ENCODE data around the gene ZSCAN21.

The ZSCAN21 gene

DNA sequence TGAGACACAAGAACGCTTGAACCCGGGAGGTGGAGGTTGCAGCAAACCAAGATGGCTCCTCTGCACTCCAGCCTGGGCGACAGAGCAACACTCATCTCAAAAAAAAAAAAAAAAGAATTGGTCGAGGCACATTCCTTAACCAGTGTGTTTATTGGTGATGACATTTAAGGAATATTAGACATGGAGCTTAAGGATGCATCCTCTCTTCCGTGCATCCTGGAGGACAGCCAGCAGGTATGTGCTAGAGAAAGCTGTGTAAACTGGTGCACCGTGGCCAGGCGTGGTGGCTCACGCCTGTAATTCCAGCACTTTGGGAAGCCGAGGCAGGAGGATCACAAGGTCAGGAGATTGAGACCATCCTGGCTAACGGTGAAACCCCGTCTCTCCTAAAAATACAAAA is 22.4 kb upstream of the ZSCAN21 start:
- CTCF ChIA-PET, result interaction anchor here (0.6 to 1.5 kb wide), 2 partner anchors 33 to 47 kb away, joined by 4 to 7 read pairs; no protein-coding TSS in a partner anchor
- Histone ChIP-seq H3K9me3 (ENCODE audit: control insufficient read depth, insufficient read depth, low read depth, low read length) (no peaks in the 10 kb centered on the region), H3K36me3 (ENCODE audit: control insufficient read depth in 2 of 2, insufficient read depth in 1 of 2, low read length in 2 of 2) (peaks cover 63 to 77% of the 10 kb centered on the region in 2 experiments), H3K4me3 (ENCODE audit: low read depth, low read length) (no peak overlapping the region), H3K4me1 (ENCODE audit: control insufficient read depth, insufficient read depth, low read length) (no peaks in the 10 kb centered on the region), H3K27ac (ENCODE audit: extremely low read depth, low read depth, low read length) (no peak overlapping the region)
- no peak for TF ChIP-seq ZNF133 (tag by site-specific recombination; IDR thresholded peaks at IDR 0.05)
- no peak for TF ChIP-seq ZNF132 (tag by site-specific recombination; IDR thresholded peaks at IDR 0.05; ENCODE audit: borderline replicate concordance)
- TF ChIP-seq ZNF423 (tag by site-specific recombination; IDR thresholded peaks at IDR 0.05), result no peak
- TF ChIP-seq ZNF837 (tag by site-specific recombination; IDR thresholded peaks at IDR 0.05), result no peak
- TF ChIP-seq, protein P1, sequence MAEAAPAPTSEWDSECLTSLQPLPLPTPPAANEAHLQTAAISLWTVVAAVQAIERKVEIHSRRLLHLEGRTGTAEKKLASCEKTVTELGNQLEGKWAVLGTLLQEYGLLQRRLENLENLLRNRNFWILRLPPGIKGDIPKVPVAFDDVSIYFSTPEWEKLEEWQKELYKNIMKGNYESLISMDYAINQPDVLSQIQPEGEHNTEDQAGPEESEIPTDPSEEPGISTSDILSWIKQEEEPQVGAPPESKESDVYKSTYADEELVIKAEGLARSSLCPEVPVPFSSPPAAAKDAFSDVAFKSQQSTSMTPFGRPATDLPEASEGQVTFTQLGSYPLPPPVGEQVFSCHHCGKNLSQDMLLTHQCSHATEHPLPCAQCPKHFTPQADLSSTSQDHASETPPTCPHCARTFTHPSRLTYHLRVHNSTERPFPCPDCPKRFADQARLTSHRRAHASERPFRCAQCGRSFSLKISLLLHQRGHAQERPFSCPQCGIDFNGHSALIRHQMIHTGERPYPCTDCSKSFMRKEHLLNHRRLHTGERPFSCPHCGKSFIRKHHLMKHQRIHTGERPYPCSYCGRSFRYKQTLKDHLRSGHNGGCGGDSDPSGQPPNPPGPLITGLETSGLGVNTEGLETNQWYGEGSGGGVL (tag by site-specific recombination; IDR thresholded peaks at IDR 0.05), result no peak
- no peak for TF ChIP-seq ZSCAN30 (tag by site-specific recombination; IDR thresholded peaks at IDR 0.05)
- no peak for TF ChIP-seq ZNF521 (tag by site-specific recombination; IDR thresholded peaks at IDR 0.05)
- no peak for TF ChIP-seq ZNF157 (tag by site-specific recombination; IDR thresholded peaks at IDR 0.05)
- TF ChIP-seq WT1 (tag by site-specific recombination; IDR thresholded peaks at IDR 0.05), result no peak
- POLR2A ChIA-PET, result interaction anchor here (0.7 to 1.5 kb wide), 3 partner anchors 9 to 36 kb away, joined by 3 to 8 read pairs (median 3); partner anchors contain the start of gene ZKSCAN1

DNA sequence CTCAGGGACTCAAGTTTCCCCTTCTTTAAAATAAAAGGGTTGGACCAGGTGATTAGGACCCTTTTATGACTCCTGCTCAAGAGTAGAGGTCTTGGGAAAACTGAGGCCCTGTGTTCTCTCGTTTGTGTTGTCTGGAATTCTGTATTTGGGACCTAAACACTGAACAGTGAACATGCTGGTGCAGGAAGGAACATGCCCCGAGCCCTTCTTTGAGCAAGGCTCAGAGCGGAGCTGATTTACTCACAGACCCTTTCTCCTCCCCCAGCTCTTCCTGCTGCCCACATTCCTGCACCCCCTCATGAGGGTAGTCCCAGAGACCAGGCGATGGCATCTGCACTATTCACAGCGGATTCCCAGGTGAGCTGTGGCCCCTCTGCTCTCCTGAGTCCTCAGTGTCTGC is 20.0 kb upstream of the ZSCAN21 start:
- H3K4me3 ChIP-seq (ENCODE audit: low read depth, low read length), result no peak overlapping the region
- ChIA-PET CTCF (interaction anchor here (0.6 to 1.4 kb wide), 2 partner anchors 8 to 268 kb away, joined by 3 to 4 read pairs; no protein-coding TSS in a partner anchor), POLR2A (interaction anchor here (0.7 kb wide), 2 partner anchors 12 to 54 kb away, joined by 3 to 6 read pairs; no protein-coding TSS in a partner anchor)
- peaks cover 55 to 73% of the 10 kb centered on the region in 2 experiments for H3K36me3 ChIP-seq (ENCODE audit: control insufficient read depth in 2 of 2, insufficient read depth in 1 of 2, low read length in 2 of 2)
- no peak overlapping the region for H3K27ac ChIP-seq (ENCODE audit: extremely low read depth, low read depth, low read length)
- H3K9me3 ChIP-seq (ENCODE audit: control insufficient read depth, insufficient read depth, low read depth, low read length), result no peaks in the 10 kb centered on the region
- no peaks in the 10 kb centered on the region for H3K4me1 ChIP-seq (ENCODE audit: control insufficient read depth, insufficient read depth, low read length)
- TF ChIP-seq, protein P2, sequence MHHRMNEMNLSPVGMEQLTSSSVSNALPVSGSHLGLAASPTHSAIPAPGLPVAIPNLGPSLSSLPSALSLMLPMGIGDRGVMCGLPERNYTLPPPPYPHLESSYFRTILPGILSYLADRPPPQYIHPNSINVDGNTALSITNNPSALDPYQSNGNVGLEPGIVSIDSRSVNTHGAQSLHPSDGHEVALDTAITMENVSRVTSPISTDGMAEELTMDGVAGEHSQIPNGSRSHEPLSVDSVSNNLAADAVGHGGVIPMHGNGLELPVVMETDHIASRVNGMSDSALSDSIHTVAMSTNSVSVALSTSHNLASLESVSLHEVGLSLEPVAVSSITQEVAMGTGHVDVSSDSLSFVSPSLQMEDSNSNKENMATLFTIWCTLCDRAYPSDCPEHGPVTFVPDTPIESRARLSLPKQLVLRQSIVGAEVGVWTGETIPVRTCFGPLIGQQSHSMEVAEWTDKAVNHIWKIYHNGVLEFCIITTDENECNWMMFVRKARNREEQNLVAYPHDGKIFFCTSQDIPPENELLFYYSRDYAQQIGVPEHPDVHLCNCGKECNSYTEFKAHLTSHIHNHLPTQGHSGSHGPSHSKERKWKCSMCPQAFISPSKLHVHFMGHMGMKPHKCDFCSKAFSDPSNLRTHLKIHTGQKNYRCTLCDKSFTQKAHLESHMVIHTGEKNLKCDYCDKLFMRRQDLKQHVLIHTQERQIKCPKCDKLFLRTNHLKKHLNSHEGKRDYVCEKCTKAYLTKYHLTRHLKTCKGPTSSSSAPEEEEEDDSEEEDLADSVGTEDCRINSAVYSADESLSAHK (tag by site-specific recombination; IDR thresholded peaks at IDR 0.05), result no peak

GRCh38 chr7:100033526-100033925 is 16.0 kb upstream of the ZSCAN21 start:
- CTCF ChIA-PET, result no interaction called here
- Histone ChIP-seq H3K4me1 (ENCODE audit: control insufficient read depth, insufficient read depth, low read length) (no peaks in the 10 kb centered on the region), H3K36me3 (ENCODE audit: control insufficient read depth in 2 of 2, insufficient read depth in 1 of 2, low read length in 2 of 2) (peaks cover 37 to 70% of the 10 kb centered on the region in 2 experiments), H3K4me3 (ENCODE audit: low read depth, low read length) (no peak overlapping the region), H3K9me3 (ENCODE audit: control insufficient read depth, insufficient read depth, low read depth, low read length) (no peaks in the 10 kb centered on the region), H3K27ac (ENCODE audit: extremely low read depth, low read depth, low read length) (no peak overlapping the region)
- POLR2A ChIA-PET, result no interaction called here
- TF ChIP-seq ZSCAN30 (tag by site-specific recombination; IDR thresholded peaks at IDR 0.05), result no peak
- TF ChIP-seq ZNF404 (tag by site-specific recombination; IDR thresholded peaks at IDR 0.05), result no peak
- TF ChIP-seq PRDM1 (tag by site-specific recombination; IDR thresholded peaks at IDR 0.05), result 0 out of 2 replicates have a peak, but pooled peaks have one; percentile 22
- no peak for TF ChIP-seq ZFP41 (tag by site-specific recombination; IDR thresholded peaks at IDR 0.05; ENCODE audit: borderline replicate concordance)

DNA sequence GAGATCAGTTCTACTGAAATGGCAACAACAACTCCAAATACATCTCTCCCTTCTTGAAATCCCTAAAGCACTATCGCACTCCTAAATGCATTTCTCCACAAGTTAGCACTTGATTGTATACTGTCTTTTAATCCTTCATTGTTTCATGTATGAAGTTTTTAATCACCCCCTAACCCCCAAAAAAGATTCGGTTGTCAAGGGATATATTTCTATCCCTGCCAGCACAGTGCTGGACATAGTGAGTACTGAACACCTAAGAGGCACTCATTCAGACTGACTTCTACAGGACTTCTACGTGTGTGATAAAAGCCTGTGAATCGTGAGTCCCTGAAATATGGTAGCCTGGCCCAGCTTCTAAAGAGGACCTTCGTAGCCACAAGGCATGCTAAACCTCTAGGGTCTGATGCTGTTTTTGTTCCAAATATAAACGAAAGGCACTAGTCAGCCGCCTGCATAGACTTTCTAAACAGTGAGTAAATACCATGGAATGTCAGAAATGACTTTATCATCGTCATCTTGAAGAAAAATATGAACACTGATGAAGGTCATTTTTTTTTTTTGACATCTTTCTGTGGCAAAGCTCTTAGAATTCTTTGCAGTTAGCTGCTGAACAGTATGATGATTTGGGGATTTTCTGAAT is 14.6 kb upstream of the ZSCAN21 start:
- peaks cover 37 to 61% of the 10 kb centered on the region in 2 experiments for H3K36me3 ChIP-seq (ENCODE audit: control insufficient read depth in 2 of 2, insufficient read depth in 1 of 2, low read length in 2 of 2)
- H3K27ac ChIP-seq (ENCODE audit: extremely low read depth, low read depth, low read length), result no peak overlapping the region
- ChIA-PET POLR2A (no interaction called here), CTCF (interaction anchor here (1.1 kb wide), 1 partner anchor 14 kb away, joined by 3 read pairs; no protein-coding TSS in a partner anchor)
- no peaks in the 10 kb centered on the region for H3K9me3 ChIP-seq (ENCODE audit: control insufficient read depth, insufficient read depth, low read depth, low read length)
- no peaks in the 10 kb centered on the region for H3K4me1 ChIP-seq (ENCODE audit: control insufficient read depth, insufficient read depth, low read length)
- H3K4me3 ChIP-seq (ENCODE audit: low read depth, low read length), result no peak overlapping the region
- TF ChIP-seq ZNF350 (tag by site-specific recombination; IDR thresholded peaks at IDR 0.05), result no peak
- TF ChIP-seq ZNF843 (tag by site-specific recombination; IDR thresholded peaks at IDR 0.05), result no peak
- TF ChIP-seq GLIS1 (tag by site-specific recombination; IDR thresholded peaks at IDR 0.05), result no peak
- TF ChIP-seq ZNF140 (tag by site-specific recombination; IDR thresholded peaks at IDR 0.05), result no peak
- TF ChIP-seq REPIN1 (tag by site-specific recombination; IDR thresholded peaks at IDR 0.05; ENCODE audit: low read depth), result no peak
- no peak for TF ChIP-seq ZNF404 (tag by site-specific recombination; IDR thresholded peaks at IDR 0.05)
- TF ChIP-seq HOXA7 (CRISPR knock-in tag; IDR thresholded peaks at IDR 0.05; ENCODE audit: borderline replicate concordance), result no peak
- TF ChIP-seq ZNF221 (tag by site-specific recombination; IDR thresholded peaks at IDR 0.05; ENCODE audit: borderline replicate concordance), result no peak
- TF ChIP-seq ZNF639 (tag by site-specific recombination; IDR thresholded peaks at IDR 0.05), result no peak
